Lower lobe of right lung (tissue), 2 donors: ENCODE measurements around the gene FASTKD2. TPM values are rescaled to one million over a fixed set of nuclear protein-coding genes. Genes with fewer than 3 reads are reported as not detected.
"Not testable (repeated sequence)": the region's sequence is repeated elsewhere in the genome, so short reads cannot be mapped to it uniquely, and the experiment has no call there.

Experiments used
- ATAC-seq, 2 donors: fragments of 200-7000 bp; cut with Tn5 transposase; one replicate each; pipeline ENCODE4 v1.9.1; 2020 to 2022; ENCODE audit warnings: mild to moderate bottlenecking in 2 of 2, moderate library complexity in 2 of 2
- DNase-seq: peaks from one replicate; pipeline ENCODE4 v3.0.0-alpha.2; 2020
- H3K27ac ChIP-seq: fragments of 200-600 bp; one replicate; pipeline ENCODE4 v1.8.0; 2022
- H3K27me3 ChIP-seq: fragments of 200-600 bp; one replicate; pipeline ENCODE4 v1.8.0; 2022; ENCODE audit warnings: low read depth
- H3K36me3 ChIP-seq: fragments of 200-600 bp; one replicate; pipeline ENCODE4 v1.8.0; 2022; ENCODE audit warnings: mild to moderate bottlenecking
- H3K4me1 ChIP-seq: fragments of 200-600 bp; one replicate; pipeline ENCODE4 v1.8.0; 2022
- H3K4me3 ChIP-seq: fragments of 200-600 bp; one replicate; pipeline ENCODE4 v1.8.0; 2022; ENCODE audit warnings: mild to moderate bottlenecking
- H3K9me3 ChIP-seq: fragments of 200-600 bp; one replicate; pipeline ENCODE4 v1.8.0; 2022
- CTCF ChIP-seq: fragments of 200-600 bp; IDR thresholded peaks from one replicate; pipeline ENCODE4 v1.8.0; 2022; ENCODE audit warnings: antibody characterized with exemption, mild to moderate bottlenecking
- intact Hi-C: fragments of 100-400 bp; cut with DNase I; formaldehyde crosslinking; loops from one replicate; pipeline ENCODE4 v1.11.0; 2022
- total RNA-seq: library from RNA; stranded (reverse); fragmentation: NEBNext Ultra II Directional; extraction: Animal tissue kit (Norgen Biotek cat#: 25700); gene quantifications from one replicate; pipeline ENCODE4 v1.2.1, GENCODE V29; 2021
- donor health status: DM: no; HTN: yes; CAD: no; lungs with severe emphysema.

FASTKD2 gene
- total RNA-seq, 1 donor from 2014 or later, result 18.2 TPM

- TF ChIP-seq CTCF, result no peak
- H3K27ac ChIP-seq, result no peak overlapping the region
- no peaks in the 10 kb centered on the region for H3K36me3 ChIP-seq
- H3K4me1 ChIP-seq, result peaks cover 10% of the 10 kb centered on the region
- DNase-seq, result no peak
- no peak overlapping the region for H3K4me3 ChIP-seq
- ATAC-seq, result no peak
- no peaks in the 10 kb centered on the region for H3K27me3 ChIP-seq
- H3K9me3 ChIP-seq, result no peaks in the 10 kb centered on the region
- intact Hi-C loops, result no loop called here
Measured at GRCh38 chr2:206801418-206802189, 36.2 kb downstream of the FASTKD2 start.

GRCh38 chr2:206802654-206803514, 37.5 kb downstream of the FASTKD2 start:
- Histone ChIP-seq H3K4me3 (no peak overlapping the region), H3K27ac (no peak overlapping the region), H3K4me1 (peaks cover 4% of the 10 kb centered on the region), H3K36me3 (no peaks in the 10 kb centered on the region), H3K27me3 (no peaks in the 10 kb centered on the region), H3K9me3 (no peaks in the 10 kb centered on the region)
- ATAC-seq (no peak), DNase-seq (no peak)
- TF ChIP-seq CTCF, result no peak
- intact Hi-C loops, result no loop called here

GRCh38 chr2:206804326-206804725, 38.9 kb downstream of the FASTKD2 start:
- no peak overlapping the region for H3K4me3 ChIP-seq
- ATAC-seq (no peak), DNase-seq (no peak)
- peaks cover 4% of the 10 kb centered on the region for H3K4me1 ChIP-seq
- no peak overlapping the region for H3K27ac ChIP-seq
- intact Hi-C loops, result no loop called here
- no peaks in the 10 kb centered on the region for H3K36me3 ChIP-seq
- no peak for TF ChIP-seq CTCF
- H3K9me3 ChIP-seq, result no peaks in the 10 kb centered on the region
- H3K27me3 ChIP-seq, result no peaks in the 10 kb centered on the region

GRCh38 chr2:206805887-206806607, 40.6 kb downstream of the FASTKD2 start:
- Histone ChIP-seq H3K36me3 (no peaks in the 10 kb centered on the region), H3K4me3 (no peak overlapping the region), H3K9me3 (no peaks in the 10 kb centered on the region), H3K27ac (no peak overlapping the region), H3K4me1 (no peaks in the 10 kb centered on the region), H3K27me3 (no peaks in the 10 kb centered on the region)
- DNase-seq (no peak), ATAC-seq (no peak)
- TF ChIP-seq CTCF, result no peak
- intact Hi-C loops, result no loop called here

GRCh38 chr2:206807624-206808023, 42.2 kb downstream of the FASTKD2 start:
- ATAC-seq, H3K4me1 ChIP-seq, H3K27me3 ChIP-seq, H3K4me3 ChIP-seq, intact Hi-C loops, H3K9me3 ChIP-seq, H3K36me3 ChIP-seq, H3K27ac ChIP-seq, DNase-seq: not testable (repeated sequence)

- H3K36me3 ChIP-seq, H3K4me1 ChIP-seq, H3K9me3 ChIP-seq, H3K27me3 ChIP-seq, intact Hi-C loops, ATAC-seq, DNase-seq, H3K4me3 ChIP-seq, H3K27ac ChIP-seq: not testable (repeated sequence)
Measured at GRCh38 chr2:206812471-206812870, 47.1 kb downstream of the FASTKD2 start.
